GM21825 (cell line): ENCODE measurements around the gene ACOXL.
"Not testable (repeated sequence)": the region's sequence is repeated elsewhere in the genome, so short reads cannot be mapped to it uniquely, and the experiment has no call there.

Source experiments
- ATAC-seq: cut with Tn5 transposase; IDR thresholded peaks from one replicate; pipeline ENCODE4 v1.9.1; 2021; ENCODE audit warnings: mild to moderate bottlenecking, moderate library complexity; ENCODE audit not compliant: unreplicated experiment

The ACOXL gene

DNA sequence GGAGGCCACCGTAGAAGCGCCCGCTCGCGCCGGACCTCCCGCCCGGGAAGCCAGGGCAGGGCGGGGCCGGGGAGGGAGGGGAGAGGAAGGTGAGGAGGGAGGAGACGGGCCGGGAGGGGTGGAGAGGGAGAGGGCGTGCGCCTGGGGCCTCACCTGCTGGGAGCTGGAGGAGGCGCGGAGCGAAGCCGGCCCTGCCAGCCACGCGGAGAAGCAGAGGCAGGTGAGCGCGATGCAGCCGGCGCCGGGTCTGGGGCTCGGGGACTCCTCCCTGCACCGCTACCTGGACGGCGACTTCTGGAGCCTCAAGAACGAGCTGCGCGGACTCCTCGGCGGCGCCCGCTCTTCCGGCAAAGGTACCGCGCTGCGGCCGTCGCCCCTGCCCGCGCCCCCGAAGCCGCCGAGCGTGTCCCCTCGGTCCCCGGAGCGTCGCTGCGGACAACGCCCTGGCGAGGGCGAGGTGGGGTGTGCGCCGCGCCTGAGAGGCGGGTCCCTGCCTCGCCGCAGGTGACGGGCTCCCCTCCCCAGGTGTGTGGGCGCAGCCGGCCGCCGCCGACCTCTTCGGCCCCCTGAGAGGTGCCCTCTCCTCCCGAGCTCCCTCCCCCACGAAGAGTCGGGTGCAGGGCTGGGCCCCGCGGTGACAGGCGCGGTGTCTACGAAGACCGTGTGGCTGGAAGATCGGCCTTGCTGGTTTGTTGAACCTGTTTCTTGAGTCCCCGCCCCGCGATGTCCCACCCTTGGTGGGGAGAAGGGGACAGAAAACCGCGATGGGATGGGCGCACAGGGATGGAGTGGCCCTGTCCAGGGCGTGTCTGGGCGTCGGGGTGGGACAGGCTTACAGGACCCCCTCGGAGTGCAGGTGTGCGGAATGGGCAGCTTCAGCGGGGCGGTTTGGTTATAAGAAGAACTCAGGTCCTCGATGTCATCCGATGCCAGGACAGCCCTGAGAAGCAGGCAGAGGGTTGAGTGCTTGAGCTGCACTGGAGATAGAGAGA is at the start of gene ACOXL:
ACOXL (plus strand) TSS at position 152 of the 992 bp plus-strand sequence. CDS start 35,817 bp downstream, outside the sequence.
- no peak for ATAC-seq

DNA sequence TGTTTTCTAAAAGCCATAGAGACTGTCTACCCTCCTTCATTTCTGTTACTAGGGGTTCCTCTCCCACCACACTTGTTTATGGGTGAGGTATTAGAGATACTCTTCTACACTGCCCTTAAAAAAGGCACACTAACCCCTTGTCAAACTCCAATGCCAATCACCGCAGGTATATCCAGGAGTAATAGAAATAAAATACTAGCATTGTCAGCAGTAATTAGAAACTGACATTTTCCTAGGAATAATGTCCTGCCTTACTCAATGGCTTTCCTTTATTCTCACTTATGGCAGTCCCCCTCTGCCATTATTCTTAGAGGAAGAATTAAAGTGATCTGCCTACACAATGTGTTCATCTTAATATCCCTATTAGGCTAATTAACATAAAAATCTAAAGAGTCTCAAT is 49.5 kb upstream of the ACOXL start:
- ATAC-seq: no peak

DNA sequence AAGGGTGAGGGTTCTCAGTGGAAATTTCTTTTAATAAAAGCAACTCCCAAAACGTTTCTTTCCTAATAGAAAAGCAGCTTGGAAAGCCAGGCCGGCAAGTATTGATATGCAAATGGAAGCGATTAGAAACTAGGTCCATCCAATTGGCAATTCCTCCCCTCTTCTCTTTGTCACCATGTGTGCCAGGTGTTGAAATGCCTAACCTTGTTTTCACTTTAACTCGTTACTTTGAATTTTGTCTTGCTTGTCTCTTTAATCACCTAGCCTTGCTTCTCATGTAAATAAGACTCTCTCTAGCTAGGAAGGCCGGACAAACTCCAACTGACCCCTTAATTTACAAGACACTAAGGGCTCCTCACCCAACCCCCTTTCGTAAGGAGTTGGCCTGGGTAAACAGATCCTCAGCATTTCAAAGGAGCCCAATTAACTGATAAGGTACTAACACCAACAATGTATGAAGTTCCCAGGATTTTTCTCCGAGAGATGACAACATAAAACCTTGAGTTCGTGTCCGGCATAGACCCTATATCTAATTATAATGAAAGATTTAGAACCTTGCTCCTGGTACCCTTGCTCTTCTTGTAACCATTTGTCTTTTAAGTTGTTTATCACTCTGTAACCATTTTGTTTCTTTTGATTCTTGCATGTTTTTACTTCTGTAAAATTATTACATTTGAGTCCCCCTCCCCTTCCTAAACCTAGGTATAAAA is 44.4 kb upstream of the ACOXL start:
- not testable (repeated sequence) for ATAC-seq

DNA sequence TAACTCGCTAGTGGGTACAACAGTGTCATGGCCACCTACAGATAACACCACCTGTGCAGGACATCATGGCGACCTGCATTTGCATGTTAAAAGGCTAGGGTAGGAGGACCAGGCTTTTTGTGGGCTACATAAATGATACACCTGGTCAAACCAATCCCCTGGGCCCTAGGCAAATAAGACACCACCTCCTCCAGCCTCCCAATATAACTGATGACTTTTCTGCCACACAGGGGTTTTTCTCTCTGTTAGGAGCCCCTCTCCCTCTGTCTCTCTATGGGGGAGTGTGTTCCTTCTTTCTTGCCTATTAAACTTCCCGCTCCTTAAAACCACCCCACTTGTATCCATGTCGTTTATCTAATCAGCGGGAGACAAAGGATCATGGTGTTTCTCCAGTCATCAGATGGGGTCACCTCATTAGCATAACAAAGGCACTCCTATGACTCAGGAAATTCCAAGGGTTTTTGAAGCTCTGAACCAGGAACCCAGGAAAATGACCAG is 43.7 kb upstream of the ACOXL start:
- ATAC-seq: no peak

- no peak for ATAC-seq
These were observed 42.0 kb upstream of the ACOXL start for GRCh38 chr2:110690083-110690965.

GRCh38 chr2:110691612-110692258 is 40.6 kb upstream of the ACOXL start:
- ATAC-seq: no peak

- not testable (repeated sequence) for ATAC-seq
These were observed 37.1 kb upstream of the ACOXL start for GRCh38 chr2:110695146-110695898.

- ATAC-seq: not testable (repeated sequence)
These were observed 34.1 kb upstream of the ACOXL start for GRCh38 chr2:110698253-110698652.

GRCh38 chr2:110702514-110703380 is 29.6 kb upstream of the ACOXL start:
- no peak for ATAC-seq

GRCh38 chr2:110707386-110707965 is 24.9 kb upstream of the ACOXL start:
- no peak for ATAC-seq

DNA sequence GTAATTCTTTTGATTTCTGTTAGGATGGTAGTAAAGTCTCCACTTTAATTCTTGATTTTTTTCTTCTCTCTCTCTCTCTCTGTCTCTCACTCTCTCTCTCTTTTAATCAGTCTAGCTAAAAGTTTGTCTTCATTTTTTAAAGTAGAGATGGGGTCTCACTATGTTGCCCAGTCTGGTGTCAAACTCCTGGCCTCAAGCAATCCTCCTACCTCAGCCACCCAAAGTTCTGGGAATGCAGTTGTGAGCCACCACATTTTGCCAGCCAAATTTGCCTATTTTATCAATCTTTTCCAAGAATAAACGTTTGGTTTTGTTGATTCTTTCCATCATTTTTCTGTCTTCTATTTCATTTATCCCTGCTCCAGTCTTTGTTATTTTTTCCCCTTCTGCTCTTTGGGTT is 23.9 kb upstream of the ACOXL start:
- no peak for ATAC-seq

DNA sequence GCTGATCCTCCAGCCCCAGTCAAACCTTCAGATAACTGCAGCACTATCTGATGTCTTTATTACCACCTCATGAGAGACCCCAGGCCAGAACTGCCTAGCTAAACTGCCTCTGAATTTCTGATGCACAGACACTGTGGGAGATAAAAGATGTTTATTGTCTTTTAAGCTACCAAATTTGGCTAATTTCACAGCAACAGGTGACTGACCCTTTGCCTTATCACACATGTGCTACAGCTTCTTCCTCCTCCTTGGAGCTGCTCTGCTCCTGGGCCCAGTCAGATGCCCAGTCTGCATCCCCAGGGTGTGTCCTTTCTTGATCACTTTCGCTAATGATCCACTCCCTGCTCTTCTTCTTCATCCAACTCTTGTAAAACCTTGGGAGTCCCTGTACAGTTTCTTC is 19.6 kb upstream of the ACOXL start:
- no peak for ATAC-seq

GRCh38 chr2:110713513-110714362 is 18.6 kb upstream of the ACOXL start:
- no peak for ATAC-seq

- no peak for ATAC-seq
These were observed 17.7 kb upstream of the ACOXL start for GRCh38 chr2:110714452-110715224.

- no peak for ATAC-seq
These were observed 15.3 kb upstream of the ACOXL start for GRCh38 chr2:110716959-110717645.

GRCh38 chr2:110717734-110718133 is 14.6 kb upstream of the ACOXL start:
- no peak for ATAC-seq
